Muscle layer of colon (tissue), 2 donors: ENCODE results near the gene FNDC3B.

Source experiments
- H3K27ac ChIP-seq: one replicate; pipeline ENCODE4 v1.7.0; 2013; ENCODE audit warnings: low read depth, mild to moderate bottlenecking, low read length, moderate library complexity
- H3K27me3 ChIP-seq, 2 donors: one replicate each; pipeline ENCODE4 v1.7.0; 2013; ENCODE audit warnings: low read length in 2 of 2, mild to moderate bottlenecking in 2 of 2; ENCODE audit not compliant: insufficient read depth in 2 of 2, control insufficient read depth in 1 of 2
- H3K36me3 ChIP-seq: one replicate; pipeline ENCODE4 v1.7.0; 2013; ENCODE audit warnings: mild to moderate bottlenecking, low read length; ENCODE audit not compliant: insufficient read depth
- H3K4me1 ChIP-seq: one replicate; pipeline ENCODE4 v1.7.0; 2013; ENCODE audit warnings: mild to moderate bottlenecking, low read length; ENCODE audit not compliant: insufficient read depth
- H3K4me3 ChIP-seq, 2 donors: one replicate each; pipeline ENCODE4 v1.7.0; 2013; ENCODE audit warnings: low read length in 2 of 2, low read depth in 1 of 2, mild to moderate bottlenecking in 1 of 2, moderate library complexity in 1 of 2
- H3K9ac ChIP-seq: one replicate; pipeline ENCODE4 v1.7.0; 2013; ENCODE audit warnings: low read length
- H3K9me3 ChIP-seq: one replicate; pipeline ENCODE4 v1.7.0; 2013; ENCODE audit warnings: mild to moderate bottlenecking, low read length
- donor health status: abdominal sarcoma.
- donor health status: Adenocarcinoma of cecum.

Gene FNDC3B

DNA sequence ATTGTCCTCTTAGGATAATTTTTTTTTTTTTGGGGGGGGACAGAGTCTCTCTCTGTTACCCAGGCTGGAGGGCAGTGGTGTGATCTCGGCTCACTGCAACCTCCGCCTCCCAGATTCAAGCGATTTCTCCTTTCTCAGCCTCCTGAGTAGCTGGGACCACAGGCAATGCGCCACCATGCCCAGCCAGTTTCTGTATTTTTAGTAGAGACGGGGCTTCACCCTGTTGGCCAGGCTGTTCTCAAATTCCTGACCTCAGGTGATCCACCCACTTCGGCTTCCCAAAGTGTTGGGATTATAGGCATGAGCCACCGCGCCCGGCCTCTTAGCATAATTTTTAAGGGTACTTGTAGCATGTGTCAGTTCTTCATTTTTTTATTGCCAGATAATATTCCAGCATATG, 122.6 kb downstream of the FNDC3B start:
- Histone ChIP-seq H3K4me1 (peaks cover 7% of the 10 kb centered on the region), H3K36me3 (no peaks in the 10 kb centered on the region), H3K9me3 (no peaks in the 10 kb centered on the region), H3K9ac (no peak overlapping the region), H3K4me3 (no peak overlapping the region), H3K27me3 (no peaks in the 10 kb centered on the region), H3K27ac (no peak overlapping the region)

DNA sequence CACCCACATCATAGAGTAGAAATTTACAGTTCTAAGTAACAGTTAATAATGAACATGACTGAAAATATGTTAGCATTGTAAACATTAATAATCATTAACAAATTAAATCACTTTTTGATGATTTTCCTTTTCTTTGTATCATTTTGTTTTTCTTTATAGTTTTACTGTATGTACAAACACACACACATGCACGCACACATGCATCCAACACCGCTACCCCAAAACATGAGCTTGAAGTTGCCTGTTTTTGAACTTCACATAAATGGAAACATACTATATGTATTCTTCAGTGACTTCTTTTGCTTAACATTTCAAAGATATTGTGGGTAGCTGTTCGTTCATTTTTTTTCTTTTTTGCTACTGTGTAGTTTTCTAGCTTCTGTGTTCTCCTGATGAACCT, 123.9 kb downstream of the FNDC3B start:
- no peaks in the 10 kb centered on the region for H3K27me3 ChIP-seq
- H3K4me1 ChIP-seq = peaks cover 7% of the 10 kb centered on the region
- no peaks in the 10 kb centered on the region for H3K36me3 ChIP-seq
- H3K4me3 ChIP-seq = no peak overlapping the region
- no peak overlapping the region for H3K9ac ChIP-seq
- no peak overlapping the region for H3K27ac ChIP-seq
- H3K9me3 ChIP-seq = no peaks in the 10 kb centered on the region

- no peak overlapping the region for H3K4me3 ChIP-seq
- H3K27ac ChIP-seq = no peak overlapping the region
- H3K9me3 ChIP-seq = no peaks in the 10 kb centered on the region
- H3K9ac ChIP-seq = no peak overlapping the region
- no peaks in the 10 kb centered on the region for H3K36me3 ChIP-seq
- H3K27me3 ChIP-seq = no peaks in the 10 kb centered on the region
- H3K4me1 ChIP-seq = peaks cover 13% of the 10 kb centered on the region
Observed at GRCh38 chr3:172164620-172165362, 125.4 kb downstream of the FNDC3B start.

GRCh38 chr3:172166261-172166660, 126.9 kb downstream of the FNDC3B start:
- H3K9me3 ChIP-seq = no peaks in the 10 kb centered on the region
- no peaks in the 10 kb centered on the region for H3K27me3 ChIP-seq
- peaks cover 18% of the 10 kb centered on the region for H3K4me1 ChIP-seq
- H3K36me3 ChIP-seq = no peaks in the 10 kb centered on the region
- no peak overlapping the region for H3K27ac ChIP-seq
- H3K9ac ChIP-seq = no peak overlapping the region
- H3K4me3 ChIP-seq = no peak overlapping the region

DNA sequence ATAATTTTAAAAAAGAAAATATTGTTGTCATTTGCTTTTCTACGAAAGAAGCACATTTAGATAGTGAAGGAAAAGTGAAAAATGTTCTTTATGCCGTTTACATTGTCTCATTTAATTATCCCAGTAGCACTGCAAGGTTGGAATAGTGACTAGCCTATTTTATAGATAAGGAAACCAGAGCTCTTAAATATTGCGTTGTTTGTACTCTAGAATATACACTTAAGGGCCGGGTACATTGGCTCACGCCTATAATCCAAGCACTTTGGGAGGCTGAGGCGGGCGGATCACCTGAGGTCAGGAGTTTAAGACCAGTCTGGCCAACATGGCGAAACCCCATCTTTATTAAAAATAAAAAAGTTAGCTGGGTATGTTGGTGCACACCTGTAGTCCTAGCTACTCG, 127.5 kb downstream of the FNDC3B start:
- no peaks in the 10 kb centered on the region for H3K36me3 ChIP-seq
- no peak overlapping the region for H3K9ac ChIP-seq
- no peaks in the 10 kb centered on the region for H3K27me3 ChIP-seq
- H3K27ac ChIP-seq = no peak overlapping the region
- H3K9me3 ChIP-seq = no peaks in the 10 kb centered on the region
- H3K4me1 ChIP-seq = peaks cover 24% of the 10 kb centered on the region
- H3K4me3 ChIP-seq = no peak overlapping the region

DNA sequence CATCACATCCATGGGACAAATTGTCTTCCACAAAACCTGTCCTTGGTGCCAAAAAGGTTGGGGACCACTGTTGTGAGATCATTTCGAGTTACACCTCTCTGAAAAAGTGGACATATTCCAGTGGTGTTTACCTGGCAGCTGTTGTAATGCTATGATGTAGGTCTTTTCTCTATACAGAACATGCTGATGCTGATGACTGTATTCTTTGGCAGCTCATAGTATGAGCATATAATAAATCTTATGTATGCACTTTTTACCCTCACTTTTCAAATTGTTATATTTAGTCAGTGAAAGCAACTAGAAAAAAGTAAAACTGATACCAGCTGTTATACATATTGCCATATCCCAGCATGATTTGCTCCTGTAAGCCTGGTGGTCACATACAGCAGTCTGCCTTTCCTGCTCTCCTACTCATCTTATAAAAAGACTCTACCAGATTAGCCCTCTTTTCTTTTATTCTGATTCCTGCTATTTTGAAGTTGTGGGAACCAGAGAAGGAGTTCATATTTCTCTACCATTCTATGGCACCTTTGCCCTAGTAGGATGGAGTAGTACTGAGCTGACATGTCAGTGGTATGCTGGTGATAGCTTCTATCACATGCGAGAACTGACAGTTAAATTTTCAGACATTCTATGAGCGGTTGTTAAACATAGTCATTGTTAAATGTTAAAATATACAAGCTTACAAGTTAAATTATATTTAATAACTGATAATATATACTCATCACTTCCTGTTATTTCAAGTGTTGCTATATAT, 128.7 kb downstream of the FNDC3B start:
- H3K9ac ChIP-seq = no peak overlapping the region
- no peaks in the 10 kb centered on the region for H3K27me3 ChIP-seq
- H3K4me1 ChIP-seq = peaks cover 25% of the 10 kb centered on the region
- H3K4me3 ChIP-seq = no peak overlapping the region
- H3K9me3 ChIP-seq = no peaks in the 10 kb centered on the region
- H3K27ac ChIP-seq = no peak overlapping the region
- H3K36me3 ChIP-seq = no peaks in the 10 kb centered on the region

- no peak overlapping the region for H3K9ac ChIP-seq
- H3K36me3 ChIP-seq = no peaks in the 10 kb centered on the region
- H3K4me3 ChIP-seq = no peak overlapping the region
- no peaks in the 10 kb centered on the region for H3K9me3 ChIP-seq
- H3K27ac ChIP-seq = no peak overlapping the region
- H3K27me3 ChIP-seq = no peaks in the 10 kb centered on the region
- peaks cover 37% of the 10 kb centered on the region for H3K4me1 ChIP-seq
Observed at GRCh38 chr3:172170073-172170709, 130.8 kb downstream of the FNDC3B start.

GRCh38 chr3:172170841-172171240, 131.5 kb downstream of the FNDC3B start:
- Histone ChIP-seq H3K36me3 (no peaks in the 10 kb centered on the region), H3K4me1 (peaks cover 44% of the 10 kb centered on the region), H3K27ac (no peak overlapping the region), H3K9ac (no peak overlapping the region), H3K9me3 (no peaks in the 10 kb centered on the region), H3K4me3 (no peak overlapping the region), H3K27me3 (no peaks in the 10 kb centered on the region)

GRCh38 chr3:172171396-172172075, 132.2 kb downstream of the FNDC3B start:
- no peak overlapping the region for H3K4me3 ChIP-seq
- no peak overlapping the region for H3K9ac ChIP-seq
- H3K4me1 ChIP-seq = peaks cover 51% of the 10 kb centered on the region
- no peak overlapping the region for H3K27ac ChIP-seq
- H3K27me3 ChIP-seq = no peaks in the 10 kb centered on the region
- H3K9me3 ChIP-seq = no peaks in the 10 kb centered on the region
- H3K36me3 ChIP-seq = no peaks in the 10 kb centered on the region

- Histone ChIP-seq H3K4me3 (no peak overlapping the region), H3K9me3 (no peaks in the 10 kb centered on the region), H3K36me3 (no peaks in the 10 kb centered on the region), H3K27me3 (no peaks in the 10 kb centered on the region), H3K27ac (no peak overlapping the region), H3K4me1 (peaks cover 58% of the 10 kb centered on the region), H3K9ac (no peak overlapping the region)
Observed at GRCh38 chr3:172173316-172174254, 134.2 kb downstream of the FNDC3B start.
